Neuronal stem cell (in vitro differentiated cells): ENCODE results near the gene DBI.

Source experiments
- DNase-seq: peaks from one replicate; pipeline ENCODE4 v3.0.0-alpha.2; 2013; ENCODE audit warnings: low spot score
- H2AFZ ChIP-seq: one replicate; pipeline ENCODE4 v1.6.1; 2013; ENCODE audit warnings: mild to moderate bottlenecking, low read length, inconsistent platforms
- H2AK5ac ChIP-seq: 2 replicates; pipeline ENCODE4 v1.6.1; 2013; ENCODE audit warnings: low read depth, mild to moderate bottlenecking, inconsistent platforms, low read length, moderate library complexity, mixed read lengths
- H2BK120ac ChIP-seq: 2 replicates; pipeline ENCODE4 v1.6.1; 2013; ENCODE audit warnings: low read depth, mild to moderate bottlenecking, inconsistent platforms, low read length, moderate library complexity, mixed read lengths
- H2BK12ac ChIP-seq: one replicate; pipeline ENCODE4 v1.6.1; 2013; ENCODE audit warnings: low read length, inconsistent platforms
- H2BK15ac ChIP-seq: 2 replicates; pipeline ENCODE4 v1.6.1; 2013; ENCODE audit warnings: mild to moderate bottlenecking, low read length, inconsistent platforms, mixed read lengths
- H2BK5ac ChIP-seq: one replicate; pipeline ENCODE4 v1.6.1; 2013; ENCODE audit warnings: inconsistent platforms, mild to moderate bottlenecking, low read length, moderate library complexity
- H3K14ac ChIP-seq: one replicate; pipeline ENCODE4 v1.6.1; 2013; ENCODE audit warnings: low read length, inconsistent platforms
- H3K18ac ChIP-seq: 2 replicates; pipeline ENCODE4 v1.6.1; 2013; ENCODE audit warnings: low read length, inconsistent platforms
- H3K23ac ChIP-seq: 2 replicates; pipeline ENCODE4 v1.6.1; 2013; ENCODE audit warnings: low read depth, mild to moderate bottlenecking, mixed read lengths, low read length, inconsistent platforms; ENCODE audit not compliant: poor library complexity
- H3K27ac ChIP-seq: replicated peaks from 3 replicates; pipeline ENCODE4 v1.5.1; 2013; ENCODE audit warnings: low read length, inconsistent platforms
- H3K27me3 ChIP-seq, 3 experiments: 2 replicates each; pipeline ENCODE4 v1.6.1; 2013; ENCODE audit warnings: low read length in 3 of 3, mild to moderate bottlenecking in 2 of 3, inconsistent platforms in 1 of 3, low read depth in 1 of 3, mixed read lengths in 1 of 3, moderate library complexity in 1 of 3; ENCODE audit not compliant: control insufficient read depth in 3 of 3, insufficient read depth in 3 of 3
- H3K36me3 ChIP-seq, 2 donors: replicated peaks in 1 of 2; 2 replicates each; pipeline ENCODE4 v1.6.1; 2013; ENCODE audit warnings: low read length in 2 of 2; ENCODE audit not compliant: control insufficient read depth in 2 of 2, insufficient read depth in 2 of 2
- H3K4ac ChIP-seq: 2 replicates; pipeline ENCODE4 v1.6.1; 2013; ENCODE audit warnings: inconsistent platforms, mild to moderate bottlenecking, low read length, moderate library complexity
- H3K4me1 ChIP-seq, 2 donors: 1 replicate in 1 of 2; 2 replicates in 1 of 2; pipeline ENCODE4 v1.6.1; 2013; ENCODE audit warnings: low read length in 2 of 2, low read depth in 1 of 2; ENCODE audit not compliant: control insufficient read depth in 2 of 2, insufficient read depth in 1 of 2
- H3K4me2 ChIP-seq: one replicate; pipeline ENCODE4 v1.6.1; 2013; ENCODE audit warnings: mild to moderate bottlenecking, low read length, inconsistent platforms; ENCODE audit not compliant: insufficient read depth, poor library complexity, severe bottlenecking
- H3K4me3 ChIP-seq, 2 donors: 2 replicates each; pipeline ENCODE4 v1.5.1; 2013; ENCODE audit warnings: low read length in 2 of 2, mild to moderate bottlenecking in 2 of 2, inconsistent platforms in 1 of 2, moderate library complexity in 1 of 2
- H3K79me1 ChIP-seq: one replicate; pipeline ENCODE4 v1.6.1; 2013; ENCODE audit warnings: low read depth, mild to moderate bottlenecking, inconsistent platforms, low read length, moderate library complexity
- H3K9ac ChIP-seq: one replicate; pipeline ENCODE4 v1.6.1; 2013; ENCODE audit warnings: mild to moderate bottlenecking, low read depth, low read length, inconsistent platforms; ENCODE audit not compliant: poor library complexity
- H3K9me3 ChIP-seq, 2 donors: replicated peaks in 1 of 2; 2 replicates each; pipeline versions ENCODE3 to v1.6.1; 2013; ENCODE audit warnings: low read length in 2 of 2, mild to moderate bottlenecking in 2 of 2, inconsistent platforms in 1 of 2, low read depth in 1 of 2, mixed read lengths in 1 of 2, moderate library complexity in 1 of 2; ENCODE audit not compliant: control insufficient read depth in 2 of 2, insufficient read depth in 1 of 2
- H4K8ac ChIP-seq: one replicate; pipeline ENCODE4 v1.6.1; 2013; ENCODE audit warnings: low read depth, mild to moderate bottlenecking, inconsistent platforms, low read length, moderate library complexity
- H4K91ac ChIP-seq: one replicate; pipeline ENCODE4 v1.6.1; 2013; ENCODE audit warnings: low read length, low read depth, mild to moderate bottlenecking, inconsistent platforms; ENCODE audit not compliant: poor library complexity
- WGBS, 2 donors: extraction: QIAGEN DNeasy Blood & Tissue Kit; methylation state at CpG; one replicate each; pipeline ENCODE4 v1.1.7; 2013; ENCODE audit warnings: missing lambda C conversion rate in 2 of 2, mixed read lengths in 1 of 2; ENCODE audit not compliant: insufficient read length in 2 of 2, insufficient replicate concordance in 1 of 2; ENCODE audit errors: extremely low coverage in 2 of 2; 5-methylcytosine and 5-hydroxymethylcytosine counted together

The DBI gene

GRCh38 chr2:119367472-119368099 is 809 bp downstream of the DBI start:
- Histone ChIP-seq H3K4me2 (peak overlapping the region; percentile 71), H2AFZ (peak overlapping the region; percentile 94), H3K27me3 (no peaks in the 10 kb centered on the region), H2AK5ac (peak overlapping the region; percentile 11), H3K9ac (peak overlapping the region; percentile 94), H3K4me3 (peak overlapping the region; percentile 85 to 90), H3K36me3 (peaks cover 33 to 47% of the 10 kb centered on the region in 2 donors), H3K18ac (peak overlapping the region; percentile 94), H4K91ac (no peak overlapping the region), H3K9me3 (peaks cover 0 to 2% of the 10 kb centered on the region in 2 donors), H2BK5ac (peak overlapping the region; percentile 91), H2BK15ac (no peak overlapping the region), H4K8ac (no peak overlapping the region), H2BK12ac (no peak overlapping the region), H3K4ac (no peak overlapping the region), H2BK120ac (no peak overlapping the region), H3K14ac (no peak overlapping the region), H3K27ac (peak overlapping the region; percentile 73), H3K4me1 (peaks cover 8 to 9% of the 10 kb centered on the region in 2 donors), H3K23ac (no peak overlapping the region), H3K79me1 (peaks cover 9% of the 10 kb centered on the region)
- no CpG with 5 or more reads among the region's 32 CpGs for WGBS, 2 donors
- peak; percentile 47 for DNase-seq

- Histone ChIP-seq H4K91ac (no peak overlapping the region), H2BK12ac (no peak overlapping the region), H3K27me3 (no peaks in the 10 kb centered on the region), H3K4ac (no peak overlapping the region), H2BK15ac (no peak overlapping the region), H3K36me3 (peaks cover 43 to 62% of the 10 kb centered on the region in 2 donors), H2BK5ac (no peak overlapping the region), H2AFZ (no peak overlapping the region), H3K4me3 (no peak overlapping the region), H4K8ac (no peak overlapping the region), H3K79me1 (peaks cover 9% of the 10 kb centered on the region), H2AK5ac (no peak overlapping the region), H3K27ac (no peak overlapping the region), H3K23ac (no peak overlapping the region), H3K18ac (no peak overlapping the region), H3K4me2 (no peak overlapping the region), H3K9ac (no peak overlapping the region), H3K9me3 (peaks cover 8 to 9% of the 10 kb centered on the region in 2 donors), H3K14ac (no peak overlapping the region), H3K4me1 (peaks cover 8 to 9% of the 10 kb centered on the region in 2 donors), H2BK120ac (no peak overlapping the region)
- no CpG with 5 or more reads among the region's 6 CpGs for WGBS, 2 donors
- DNase-seq: no peak
Measured at GRCh38 chr2:119369845-119370244, 3.1 kb downstream of the DBI start.

- no peak overlapping the region for H3K9ac ChIP-seq
- H3K23ac ChIP-seq: no peak overlapping the region
- DNase-seq: no peak
- H3K4me2 ChIP-seq: no peak overlapping the region
- H2AFZ ChIP-seq: no peak overlapping the region
- no peak overlapping the region for H3K4me3 ChIP-seq
- no CpG with 5 or more reads among the region's 6 CpGs for WGBS, 2 donors
- H3K36me3 ChIP-seq: peaks cover 43 to 62% of the 10 kb centered on the region in 2 donors
- no peak overlapping the region for H3K14ac ChIP-seq
- no peak overlapping the region for H2BK12ac ChIP-seq
- H3K18ac ChIP-seq: no peak overlapping the region
- no peak overlapping the region for H3K4ac ChIP-seq
- H3K27me3 ChIP-seq: no peaks in the 10 kb centered on the region
- no peak overlapping the region for H4K91ac ChIP-seq
- H2BK15ac ChIP-seq: no peak overlapping the region
- H3K79me1 ChIP-seq: peaks cover 7% of the 10 kb centered on the region
- no peak overlapping the region for H4K8ac ChIP-seq
- H2AK5ac ChIP-seq: no peak overlapping the region
- peaks cover 3 to 5% of the 10 kb centered on the region in 2 donors for H3K4me1 ChIP-seq
- peaks cover 8 to 9% of the 10 kb centered on the region in 2 donors for H3K9me3 ChIP-seq
- H2BK5ac ChIP-seq: no peak overlapping the region
- H3K27ac ChIP-seq: no peak overlapping the region
- no peak overlapping the region for H2BK120ac ChIP-seq
Measured at GRCh38 chr2:119371111-119371510, 4.3 kb downstream of the DBI start.

- no peak overlapping the region for H3K4me2 ChIP-seq
- H4K8ac ChIP-seq: no peak overlapping the region
- H2BK12ac ChIP-seq: no peak overlapping the region
- no peaks in the 10 kb centered on the region for H3K27me3 ChIP-seq
- H3K4me1 ChIP-seq: peaks cover 3% of the 10 kb centered on the region in 2 donors
- H3K79me1 ChIP-seq: peaks cover 3% of the 10 kb centered on the region
- H2BK15ac ChIP-seq: no peak overlapping the region
- peaks cover 8 to 9% of the 10 kb centered on the region in 2 donors for H3K9me3 ChIP-seq
- H3K4me3 ChIP-seq: no peak overlapping the region
- H2BK5ac ChIP-seq: no peak overlapping the region
- WGBS, 2 donors: no CpG with 5 or more reads among the region's 7 CpGs
- H3K4ac ChIP-seq: no peak overlapping the region
- DNase-seq: no peak
- H2BK120ac ChIP-seq: no peak overlapping the region
- H4K91ac ChIP-seq: no peak overlapping the region
- peaks cover 43 to 62% of the 10 kb centered on the region in 2 donors for H3K36me3 ChIP-seq
- H2AK5ac ChIP-seq: no peak overlapping the region
- H3K9ac ChIP-seq: peak overlapping the region; percentile 25
- H3K27ac ChIP-seq: no peak overlapping the region
- H3K23ac ChIP-seq: peak overlapping the region; percentile 31
- H2AFZ ChIP-seq: no peak overlapping the region
- no peak overlapping the region for H3K18ac ChIP-seq
- no peak overlapping the region for H3K14ac ChIP-seq
Measured at GRCh38 chr2:119372778-119373568, 6.2 kb downstream of the DBI start.
